Inflammatory macrophage treated with lipopolysaccharide for 1 hour (primary cell): ENCODE results near the gene CLIC3.
A peak's percentile ranks its signal among the peaks of the same experiment; 100 is the strongest.

Experiments used
- DNase-seq, 2 donors: peaks; one replicate each; pipeline ENCODE4 v3.0.0-alpha.2; 2020 to 2022

CLIC3 gene

GRCh38 chr9:137030538-137031527 is 34.5 kb upstream of the CLIC3 start:
- peak; percentile 45 to 62 for DNase-seq

GRCh38 chr9:137030006-137030405 is 33.6 kb upstream of the CLIC3 start:
- DNase-seq = no peak

- DNase-seq = peak; percentile 55 to 87
These were observed 32.9 kb upstream of the CLIC3 start for GRCh38 chr9:137029058-137029936.

GRCh38 chr9:137028263-137029057 is 32.1 kb upstream of the CLIC3 start:
- peak; percentile 36 to 50 for DNase-seq

- no peak for DNase-seq
These were observed 31.2 kb upstream of the CLIC3 start, which contains the start of gene ABCA2 for GRCh38 chr9:137027369-137028262. ABCA2 (minus strand) TSS chr9:137028237; CDS start chr9:137028140, 97 bp downstream.

GRCh38 chr9:137026828-137027227 is 30.5 kb upstream of the CLIC3 start:
- no peak for DNase-seq

GRCh38 chr9:137026384-137026783 is 30.0 kb upstream of the CLIC3 start:
- no peak for DNase-seq

GRCh38 chr9:137025517-137025966 is 29.2 kb upstream of the CLIC3 start:
- no peak for DNase-seq

GRCh38 chr9:137023583-137023991 is 27.2 kb upstream of the CLIC3 start:
- no peak for DNase-seq

GRCh38 chr9:137023157-137023556 is 26.8 kb upstream of the CLIC3 start:
- no peak for DNase-seq

- no peak for DNase-seq
These were observed 26.3 kb upstream of the CLIC3 start for GRCh38 chr9:137022662-137023008.

- DNase-seq = peak; percentile 70 to 89
These were observed 25.8 kb upstream of the CLIC3 start for GRCh38 chr9:137021979-137022661.

- DNase-seq = no peak
These were observed 25.2 kb upstream of the CLIC3 start for GRCh38 chr9:137021568-137021978.

GRCh38 chr9:137020771-137021567 is 24.6 kb upstream of the CLIC3 start:
- no peak for DNase-seq

GRCh38 chr9:137019891-137020683 is 23.7 kb upstream of the CLIC3 start:
- no peak for DNase-seq

GRCh38 chr9:137018761-137019559 is 22.6 kb upstream of the CLIC3 start:
- DNase-seq = no peak

- no peak for DNase-seq
These were observed 21.6 kb upstream of the CLIC3 start for GRCh38 chr9:137017791-137018497.

GRCh38 chr9:137017071-137017470 is 20.7 kb upstream of the CLIC3 start:
- no peak for DNase-seq
